GM19238 (cell line): ENCODE measurements around the gene CD40.
A peak's percentile ranks its signal among the peaks of the same experiment; 100 is the strongest.
"Not testable (repeated sequence)": the region's sequence is repeated elsewhere in the genome, so short reads cannot be mapped to it uniquely, and the experiment has no call there.

Source experiments
- DNase-seq: peaks from one replicate; pipeline ENCODE4 v3.0.0; 2011; ENCODE audit warnings: low spot score; ENCODE audit not compliant: insufficient read length

Gene CD40

GRCh38 chr20:46093531-46093930, 24.6 kb upstream of the CD40 start:
- DNase-seq, result no peak

- DNase-seq, result no peak
Observed at GRCh38 chr20:46099491-46100287, 18.4 kb upstream of the CD40 start.

- DNase-seq, result not testable (repeated sequence)
Observed at GRCh38 chr20:46100444-46100843, 17.7 kb upstream of the CD40 start.

DNA sequence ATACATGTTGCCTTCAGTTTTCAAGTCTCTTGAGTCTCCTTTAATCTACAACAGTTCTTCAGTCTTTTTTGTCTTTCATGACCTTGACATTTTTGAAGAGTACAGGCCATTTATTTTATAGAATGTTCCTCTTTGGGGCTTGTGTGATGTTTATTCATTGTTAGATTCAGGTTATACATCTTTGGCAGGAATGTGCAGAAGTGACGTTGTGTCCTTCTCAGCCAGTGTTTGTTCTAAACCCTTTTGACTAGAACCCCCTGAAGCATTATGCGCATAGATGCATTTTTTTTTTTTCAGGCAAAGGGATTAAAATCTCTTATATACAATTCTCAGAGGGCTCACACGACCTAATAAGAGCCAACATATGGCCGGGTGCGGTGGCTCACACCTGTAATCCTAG, 17.1 kb upstream of the CD40 start:
- no peak for DNase-seq

DNA sequence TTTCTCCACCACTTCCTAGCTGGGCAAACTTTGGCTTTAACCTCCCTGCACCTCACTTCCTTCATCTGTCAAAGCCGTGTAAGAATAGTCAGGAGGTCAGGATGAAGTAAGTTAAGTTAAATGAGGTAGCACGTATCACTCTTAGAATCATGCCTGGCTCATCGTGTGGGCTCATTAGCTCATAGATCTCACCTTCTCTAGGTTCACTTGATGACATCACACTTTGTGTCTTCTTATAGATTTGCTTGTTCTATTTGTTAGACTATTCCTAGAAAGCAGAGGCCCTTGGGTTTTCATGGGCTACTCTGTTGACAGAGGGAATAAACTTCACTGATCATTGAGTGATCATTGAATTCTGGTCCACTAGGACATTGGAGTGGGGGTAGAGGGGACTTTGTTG, 16.2 kb upstream of the CD40 start:
- no peak for DNase-seq

- no peak for DNase-seq
Observed at GRCh38 chr20:46102940-46103339, 15.2 kb upstream of the CD40 start.

- DNase-seq, result no peak
Observed at GRCh38 chr20:46104262-46104661, 13.9 kb upstream of the CD40 start.

GRCh38 chr20:46107061-46107460, 11.1 kb upstream of the CD40 start:
- DNase-seq, result no peak

DNA sequence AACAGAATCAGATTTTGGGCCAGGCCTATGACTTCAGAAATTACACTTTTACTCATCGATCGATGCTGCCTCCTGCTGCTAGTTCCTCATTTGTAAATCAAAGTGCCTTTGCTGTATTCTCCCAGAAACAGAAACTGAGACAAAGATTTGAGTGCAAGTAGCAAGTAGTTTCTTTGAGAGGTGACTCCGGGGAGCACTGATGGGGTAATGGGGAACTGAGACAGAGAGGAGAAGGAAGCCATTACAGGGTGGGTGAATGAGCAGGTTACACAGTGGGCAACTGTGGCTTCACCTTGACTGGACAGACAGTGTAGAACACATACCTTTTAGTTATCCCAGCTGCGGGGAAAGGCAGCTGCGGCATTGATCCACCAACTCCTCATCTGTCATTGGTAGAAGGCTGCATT, 9.7 kb upstream of the CD40 start:
- DNase-seq, result no peak

DNA sequence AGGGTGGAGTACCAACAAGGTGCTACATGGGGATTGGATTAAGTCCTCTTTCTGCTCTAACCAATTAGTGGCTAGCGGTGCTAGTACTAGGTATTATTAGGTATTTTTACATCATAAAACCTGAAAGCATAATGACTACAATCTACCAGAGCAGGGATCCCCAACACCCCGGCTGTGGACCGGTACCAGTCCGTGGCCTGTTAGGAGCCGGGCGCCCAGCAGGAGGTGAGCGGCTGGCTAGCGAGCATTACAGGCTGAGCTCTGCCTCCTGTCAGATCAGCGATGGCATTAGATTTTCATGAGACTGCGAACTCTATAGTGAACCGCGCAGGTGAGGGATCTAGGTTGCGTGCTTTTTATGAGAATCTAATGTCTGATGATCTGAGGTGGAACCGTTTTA, 9.1 kb upstream of the CD40 start:
- DNase-seq, result no peak

- DNase-seq, result no peak
Observed at GRCh38 chr20:46111028-46111835, 6.9 kb upstream of the CD40 start.

GRCh38 chr20:46111836-46112212, 6.3 kb upstream of the CD40 start:
- DNase-seq, result no peak

- DNase-seq, result no peak
Observed at GRCh38 chr20:46112430-46113112, 5.5 kb upstream of the CD40 start.

DNA sequence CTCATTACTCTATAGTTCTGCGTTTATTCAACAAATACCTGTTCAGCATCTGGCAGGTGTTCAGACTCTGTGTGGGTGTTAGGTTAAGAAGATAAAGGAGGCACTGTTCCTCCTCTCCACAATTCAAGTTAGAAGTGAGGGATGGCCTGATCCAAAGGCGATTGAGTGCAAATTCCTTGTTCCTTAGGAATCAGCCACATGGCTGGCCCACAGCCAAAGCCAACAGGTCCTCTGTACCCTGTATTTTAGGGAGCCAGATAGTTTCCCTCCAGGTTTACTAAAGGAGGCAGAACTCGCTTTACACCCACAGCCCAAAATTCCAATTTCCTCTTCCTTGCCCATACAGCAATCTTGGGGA, 5.0 kb upstream of the CD40 start:
- DNase-seq, result no peak

DNA sequence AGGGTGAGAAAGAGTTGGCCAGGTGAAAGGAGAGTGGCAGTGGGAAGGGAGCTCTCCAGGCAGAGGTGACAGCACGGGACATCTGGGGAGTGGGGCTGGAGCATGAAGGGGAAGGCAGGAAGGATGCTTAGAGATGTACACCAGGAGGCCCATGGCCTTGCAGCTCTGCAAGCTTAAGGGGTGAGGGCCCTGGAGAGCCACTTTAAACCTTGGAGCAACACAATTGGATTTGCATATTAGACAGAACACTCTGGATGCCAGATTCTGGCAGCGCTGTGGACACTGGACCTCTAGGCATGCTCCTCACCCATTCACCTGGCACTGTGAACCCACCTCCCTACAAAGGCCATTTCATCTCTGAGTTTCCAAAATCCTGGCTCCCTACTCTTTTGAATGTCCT, 3.7 kb upstream of the CD40 start:
- no peak for DNase-seq

DNA sequence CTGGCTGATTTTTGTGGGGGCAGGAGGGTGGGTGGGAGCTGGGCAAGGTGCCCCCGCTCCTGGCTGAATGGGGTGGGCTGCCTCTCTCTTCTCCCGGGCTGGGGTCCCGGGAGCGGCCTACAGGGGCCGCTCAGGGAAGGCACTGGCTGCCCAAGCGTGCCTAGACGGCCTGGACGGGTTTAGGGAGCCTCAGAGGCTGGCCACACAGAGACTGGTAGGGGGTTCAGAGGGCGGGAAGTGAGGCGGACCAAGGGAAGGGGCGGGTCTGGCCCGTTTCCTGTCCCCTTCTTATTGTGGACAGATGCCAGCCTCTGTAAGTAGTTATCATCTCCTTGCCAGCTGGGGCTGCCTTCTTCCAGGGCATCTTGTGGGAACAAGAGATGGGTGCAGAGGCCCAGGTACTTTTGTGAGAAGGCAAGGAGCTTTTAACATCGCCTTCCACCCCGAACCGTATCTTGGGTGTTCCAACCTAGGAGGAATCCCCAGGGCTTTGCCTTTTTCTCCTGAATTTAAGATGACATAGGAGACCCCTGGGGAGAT, 437 bp downstream of the CD40 start:
- peak; percentile 46 for DNase-seq

GRCh38 chr20:46119028-46119546, 973 bp downstream of the CD40 start:
- DNase-seq, result peak; percentile 48

DNA sequence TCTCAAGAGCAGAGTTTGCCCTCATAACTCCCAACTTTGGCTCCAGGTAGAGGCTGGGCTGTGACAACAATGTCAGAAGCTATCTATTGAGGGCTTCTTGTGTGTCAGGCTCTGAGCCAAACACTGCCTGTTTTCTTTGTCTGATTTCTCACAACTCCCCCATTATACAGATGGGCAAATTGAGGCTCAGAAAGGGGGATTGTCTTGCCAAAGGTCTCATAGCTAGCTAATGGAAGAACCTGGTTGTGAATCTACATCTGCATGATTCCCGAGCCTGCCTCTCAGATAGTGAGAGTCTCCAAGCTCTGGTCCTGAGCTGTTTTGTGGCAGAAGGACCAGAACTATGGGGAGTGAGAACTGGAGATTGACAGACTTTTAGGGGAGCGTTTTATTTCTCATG, 1.4 kb downstream of the CD40 start:
- DNase-seq, result no peak

- DNase-seq, result no peak
Observed at GRCh38 chr20:46120136-46120535, 2.0 kb downstream of the CD40 start.

DNA sequence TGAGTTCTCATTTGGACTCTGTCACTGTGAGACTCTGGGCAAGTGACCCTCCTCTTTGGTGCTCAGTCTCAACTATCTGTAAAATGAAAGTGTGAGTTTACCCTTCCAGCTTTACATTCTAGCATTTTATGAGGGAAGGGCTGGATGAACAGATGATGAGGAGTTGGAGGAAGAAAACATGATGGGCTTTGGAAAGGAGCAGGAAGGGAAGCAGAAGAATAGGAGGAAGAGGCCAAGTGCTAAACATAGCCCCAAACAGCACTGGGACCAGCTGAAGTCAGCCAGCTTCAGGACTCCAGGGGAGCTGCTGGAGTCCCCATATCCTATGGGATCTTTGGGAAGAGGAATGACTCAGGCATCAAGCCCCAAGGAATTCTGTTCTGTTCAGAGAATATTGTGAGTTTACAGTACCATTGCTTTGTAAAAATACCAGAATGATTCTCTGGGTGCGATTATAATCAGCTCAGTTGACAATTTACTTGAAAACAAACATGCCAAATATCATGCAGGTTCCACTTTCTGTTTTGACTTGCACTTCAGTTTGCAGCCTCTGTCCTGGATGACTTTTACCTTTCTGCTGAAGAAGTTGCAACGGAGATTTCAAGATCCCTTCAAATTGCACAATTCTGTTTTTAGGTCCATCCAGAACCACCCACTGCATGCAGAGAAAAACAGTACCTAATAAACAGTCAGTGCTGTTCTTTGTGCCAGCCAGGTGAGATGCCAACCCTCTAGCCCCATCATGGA, 3.2 kb downstream of the CD40 start:
- DNase-seq, result no peak

DNA sequence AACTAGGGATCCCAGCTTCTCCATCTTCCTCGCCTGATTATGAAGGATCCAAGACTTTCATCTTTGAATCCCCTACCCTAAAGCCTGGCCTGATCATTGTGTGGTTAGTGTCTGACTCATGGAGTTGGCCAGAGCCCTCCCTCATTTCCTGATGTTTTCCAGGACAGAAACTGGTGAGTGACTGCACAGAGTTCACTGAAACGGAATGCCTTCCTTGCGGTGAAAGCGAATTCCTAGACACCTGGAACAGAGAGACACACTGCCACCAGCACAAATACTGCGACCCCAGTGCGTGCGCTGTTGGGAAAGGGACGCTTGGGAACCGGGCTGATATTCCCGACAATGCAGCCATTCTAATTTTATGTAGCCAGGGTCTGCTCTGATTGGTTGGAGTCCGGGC, 4.0 kb downstream of the CD40 start:
- DNase-seq, result no peak
